Mucosa of descending colon (tissue), 3 donors: ENCODE data around the gene GTF2F2. TPM values are rescaled to one million over a fixed set of nuclear protein-coding genes. Genes with fewer than 3 reads are reported as not detected.

Experiments used
- ATAC-seq: fragments of 200-7000 bp; cut with Tn5 transposase; one replicate; pipeline ENCODE4 v1.9.1; 2020; ENCODE audit warnings: mild to moderate bottlenecking, moderate library complexity
- DNase-seq, 3 donors: peaks; one replicate each; pipeline ENCODE4 v3.0.0-alpha.2; 2020
- H3K36me3 ChIP-seq: fragments of 200-600 bp; one replicate; pipeline ENCODE4 v1.8.0; 2021; ENCODE audit warnings: low read depth, mild to moderate bottlenecking
- H3K4me1 ChIP-seq: fragments of 200-600 bp; one replicate; pipeline ENCODE4 v1.8.0; 2021; ENCODE audit warnings: low read depth, mild to moderate bottlenecking
- H3K4me3 ChIP-seq: fragments of 200-600 bp; one replicate; pipeline ENCODE4 v1.8.0; 2021; ENCODE audit warnings: mild to moderate bottlenecking
- H3K9me3 ChIP-seq: fragments of 200-600 bp; one replicate; pipeline ENCODE4 v1.8.0; 2021; ENCODE audit warnings: mild to moderate bottlenecking
- CTCF ChIP-seq: fragments of 200-600 bp; IDR thresholded peaks from one replicate; pipeline ENCODE4 v1.8.0; 2022; ENCODE audit warnings: antibody characterized with exemption, mild to moderate bottlenecking
- intact Hi-C, 2 donors: fragments of 100-400 bp; cut with DNase I in 1 of 2; cut with micrococcal nuclease in 1 of 2; formaldehyde crosslinking; loops; one replicate each; pipeline versions ENCODE4 v1.11.0 to v1.11.1; 2022; cut with DNase I, micrococcal nuclease
- total RNA-seq, 3 donors: library from RNA; stranded (reverse); fragmentation: NEBNext Ultra II Directional in 2 of 3; extraction: Animal tissue kit (Norgen Biotek cat#: 25700) in 2 of 3; gene quantifications; one replicate each; pipeline versions ENCODE4 v1.2.1 to v1.2.4, GENCODE V29; 2021 to 2023
- donor health status: DM: no; HTN: no; CAD: no; lungs with moderate emphysema.
- donor health status: DM: no; HTN: no; CAD: no.
- donor health status: DM: no; HTN: yes; CAD: no.

Gene GTF2F2
- total RNA-seq, 3 donors from 2014 or later = 15.4 to 22.0 (median 15.9) TPM

- H3K9me3 ChIP-seq = no peaks in the 10 kb centered on the region
- H3K4me3 ChIP-seq = no peak overlapping the region
- no peaks in the 10 kb centered on the region for H3K4me1 ChIP-seq
- TF ChIP-seq CTCF = no peak
- ATAC-seq (no peak), DNase-seq (no peak)
- intact Hi-C loops = no loop called here
- H3K36me3 ChIP-seq = no peaks in the 10 kb centered on the region
These were observed 18.2 kb upstream of the GTF2F2 start for GRCh38 chr13:45102136-45102507.

- DNase-seq (no peak), ATAC-seq (no peak)
- no peak for TF ChIP-seq CTCF
- no peaks in the 10 kb centered on the region for H3K4me1 ChIP-seq
- H3K9me3 ChIP-seq = no peaks in the 10 kb centered on the region
- no peaks in the 10 kb centered on the region for H3K36me3 ChIP-seq
- intact Hi-C loops = no loop called here
- H3K4me3 ChIP-seq = no peak overlapping the region
These were observed 16.9 kb upstream of the GTF2F2 start for GRCh38 chr13:45103449-45103848.

- TF ChIP-seq CTCF = no peak
- H3K9me3 ChIP-seq = no peaks in the 10 kb centered on the region
- DNase-seq = no peak
- no peak overlapping the region for H3K4me3 ChIP-seq
- no peak for ATAC-seq
- intact Hi-C loops = no loop called here
- H3K4me1 ChIP-seq = no peaks in the 10 kb centered on the region
- no peaks in the 10 kb centered on the region for H3K36me3 ChIP-seq
These were observed 16.0 kb upstream of the GTF2F2 start for GRCh38 chr13:45104261-45104660.

- no peak for TF ChIP-seq CTCF
- no peak overlapping the region for H3K4me3 ChIP-seq
- DNase-seq = no peak
- intact Hi-C loops = no loop called here
- no peaks in the 10 kb centered on the region for H3K4me1 ChIP-seq
- ATAC-seq = no peak
- no peaks in the 10 kb centered on the region for H3K9me3 ChIP-seq
- no peaks in the 10 kb centered on the region for H3K36me3 ChIP-seq
These were observed 14.4 kb upstream of the GTF2F2 start for GRCh38 chr13:45105895-45106294.

- DNase-seq (no peak), ATAC-seq (no peak)
- H3K36me3 ChIP-seq = no peaks in the 10 kb centered on the region
- intact Hi-C loops = no loop called here
- no peaks in the 10 kb centered on the region for H3K4me1 ChIP-seq
- no peaks in the 10 kb centered on the region for H3K9me3 ChIP-seq
- no peak for TF ChIP-seq CTCF
- H3K4me3 ChIP-seq = no peak overlapping the region
These were observed 12.8 kb upstream of the GTF2F2 start for GRCh38 chr13:45107539-45107938.

GRCh38 chr13:45108716-45109101 is 11.6 kb upstream of the GTF2F2 start:
- intact Hi-C loops = no loop called here
- no peak overlapping the region for H3K4me3 ChIP-seq
- no peaks in the 10 kb centered on the region for H3K36me3 ChIP-seq
- no peak for TF ChIP-seq CTCF
- ATAC-seq (no peak), DNase-seq (no peak)
- no peaks in the 10 kb centered on the region for H3K9me3 ChIP-seq
- H3K4me1 ChIP-seq = no peaks in the 10 kb centered on the region
